Measurements from ENCODE around the gene SMC1B.

DNA sequence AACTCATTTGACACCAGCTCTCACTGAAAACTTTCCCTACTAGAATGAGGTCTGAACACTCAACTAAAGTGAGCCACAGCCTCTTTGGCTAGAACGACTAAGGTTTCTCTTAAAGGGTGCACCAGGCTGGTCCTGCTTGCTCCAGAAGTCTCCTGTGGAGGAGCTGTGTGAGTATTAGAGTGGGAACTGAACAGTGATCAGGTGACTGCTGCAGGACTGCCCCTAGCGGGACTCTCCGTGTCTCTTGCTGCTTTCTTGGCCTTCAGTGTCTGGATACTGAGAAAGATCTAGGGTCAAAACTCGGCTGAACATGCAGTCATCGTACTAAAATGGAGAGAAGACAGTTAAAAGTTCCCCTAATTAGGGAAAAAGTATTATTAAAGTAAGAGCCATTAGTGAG, 69.1 kb downstream of the SMC1B start:
- no peak for TF ChIP-seq CTCF (IDR thresholded peaks at IDR 0.05)
- TF ChIP-seq POLR2A (IDR thresholded peaks at IDR 0.05) = no peak
- TF ChIP-seq POLR2AphosphoS5 (IDR thresholded peaks at IDR 0.05) = no peak

All from transverse colon (tissue), 4 donors.